ENCODE results near the gene ASIC2. TPM values are rescaled to one million over a fixed set of nuclear protein-coding genes. Genes with fewer than 3 reads are reported as not detected.

ASIC2 gene
- polyA plus RNA-seq, 10 donors, result 0.11 to 0.40 (median 0.21) TPM

DNA sequence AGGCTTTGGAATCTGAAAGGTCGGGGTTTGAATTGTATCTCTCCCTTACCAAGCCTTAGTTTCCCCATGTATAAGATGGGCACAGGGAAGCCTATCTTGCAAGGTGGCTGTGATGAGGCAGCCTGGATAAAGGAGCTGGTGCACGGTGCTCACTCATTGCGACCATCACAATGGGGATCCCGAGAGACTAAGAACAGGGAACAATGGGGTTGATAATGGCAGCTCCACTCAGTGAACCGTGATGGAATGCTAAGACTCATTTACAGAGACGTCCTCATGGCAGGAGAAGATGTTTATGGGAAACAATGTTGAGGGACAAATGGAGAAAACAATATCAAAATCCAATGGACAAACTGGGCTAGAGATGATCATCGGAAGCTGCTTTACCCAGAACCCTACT is 219.7 kb downstream of the ASIC2 start:
- DNase-seq, result no peak

DNA sequence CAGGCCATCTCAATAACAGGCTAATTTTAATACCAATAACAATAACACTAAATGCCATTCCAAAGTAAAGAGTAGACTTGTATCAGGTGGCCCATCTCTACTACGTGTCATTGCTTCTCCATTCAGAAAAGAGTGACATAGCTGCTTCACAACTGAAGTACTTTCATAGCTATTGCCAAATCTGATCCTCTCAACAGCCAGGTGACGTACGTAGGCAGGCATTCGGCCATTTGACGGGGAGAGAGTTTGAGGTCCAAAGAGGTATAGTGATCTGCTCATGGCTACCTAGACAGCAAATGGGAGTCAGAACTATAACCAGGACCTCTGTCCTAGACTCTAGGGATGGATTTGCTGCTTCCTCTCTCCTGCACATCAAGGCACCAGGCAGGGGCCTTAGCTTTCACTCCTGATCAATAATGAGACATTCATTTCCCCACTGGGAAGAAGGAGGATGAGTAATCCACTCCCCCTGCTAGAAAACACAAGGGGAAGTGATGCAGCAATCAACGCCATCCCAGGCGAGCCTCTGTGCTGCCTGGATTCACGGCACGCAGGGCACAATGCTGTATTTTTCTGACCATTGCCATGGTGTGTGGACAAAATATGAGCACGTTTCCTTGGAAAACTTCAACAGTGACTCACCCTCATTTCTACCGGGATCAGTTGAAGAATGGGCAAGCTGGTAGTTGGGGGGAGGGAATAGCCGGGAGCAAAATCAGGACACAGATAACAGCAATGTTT is 220.5 kb downstream of the ASIC2 start:
- no peak for DNase-seq

DNA sequence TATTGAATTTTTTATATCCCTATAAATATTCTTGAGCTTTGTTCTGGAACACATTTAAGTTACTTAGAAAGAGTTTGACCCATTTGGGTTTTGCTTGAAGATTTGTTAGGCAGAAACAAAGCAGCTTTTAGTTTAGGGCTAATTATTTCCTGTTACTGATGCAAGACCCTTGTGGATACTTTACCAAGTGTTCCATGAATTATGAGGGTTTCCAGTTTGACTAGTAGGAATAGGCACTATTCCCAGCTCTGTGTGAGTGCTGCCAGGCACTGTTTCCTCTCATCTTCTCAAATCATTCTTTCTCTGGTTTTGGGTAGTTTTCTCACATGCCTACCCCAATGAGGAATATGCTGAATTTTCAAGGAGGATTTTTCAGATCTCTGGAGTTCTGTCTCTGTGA is 221.4 kb downstream of the ASIC2 start:
- no peak for DNase-seq

DNA sequence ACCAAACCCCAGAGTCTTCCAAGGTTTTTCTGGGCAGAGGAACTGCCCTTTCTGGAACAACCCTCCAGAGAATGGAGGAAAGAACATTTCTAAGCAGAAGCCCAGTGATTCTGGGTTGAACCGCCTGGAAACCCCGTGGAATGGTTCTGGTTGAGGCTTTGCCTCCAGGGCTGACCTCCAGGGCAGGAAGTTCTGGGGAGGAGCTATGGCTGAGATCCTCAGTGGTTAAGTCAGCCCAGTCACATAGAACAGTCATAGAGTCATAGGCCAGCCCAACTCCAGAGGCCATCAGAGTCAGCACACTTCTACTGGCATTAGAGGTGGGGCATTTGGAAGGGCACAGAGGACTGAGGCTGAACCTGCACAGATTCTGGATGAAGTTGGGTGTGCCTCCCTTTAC is 235.5 kb downstream of the ASIC2 start:
- DNase-seq, result no peak

DNA sequence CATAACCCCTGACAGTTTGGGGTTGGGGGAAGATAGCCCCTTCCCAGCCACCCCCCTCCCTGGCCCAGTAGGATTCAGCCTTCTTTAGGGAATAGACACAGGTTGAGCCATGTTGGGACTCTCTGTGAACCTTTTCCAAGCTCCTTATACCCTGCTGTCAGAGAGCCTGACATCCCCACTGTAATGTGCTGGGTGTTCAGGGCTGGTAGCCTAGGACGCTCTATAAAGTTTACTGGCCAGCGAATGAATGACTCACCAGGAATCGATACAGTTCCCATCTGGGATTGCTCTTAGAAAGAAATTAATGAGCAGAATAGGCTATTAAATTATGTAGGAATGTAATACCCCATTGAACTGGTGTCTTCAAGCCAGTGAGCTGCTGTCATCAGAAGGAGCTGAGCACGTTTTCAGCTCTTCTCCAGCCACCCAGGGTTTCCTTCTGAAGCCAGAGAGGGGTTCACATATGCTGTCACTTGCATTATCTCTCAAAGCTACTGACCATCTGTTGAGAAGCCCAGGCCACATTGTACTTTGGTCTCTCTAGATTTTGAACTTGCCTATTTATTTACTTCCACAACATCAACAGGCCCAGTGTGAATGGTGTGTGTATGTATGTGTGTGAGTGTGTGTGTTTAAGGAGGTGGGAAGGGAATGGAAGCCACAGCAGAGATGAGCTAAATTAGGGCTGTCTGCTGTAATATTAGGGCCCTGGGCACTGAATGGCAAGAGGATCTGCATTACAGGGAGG is 236.5 kb downstream of the ASIC2 start:
- DNase-seq, result peak in 1 of 3 donors; percentile 17

DNA sequence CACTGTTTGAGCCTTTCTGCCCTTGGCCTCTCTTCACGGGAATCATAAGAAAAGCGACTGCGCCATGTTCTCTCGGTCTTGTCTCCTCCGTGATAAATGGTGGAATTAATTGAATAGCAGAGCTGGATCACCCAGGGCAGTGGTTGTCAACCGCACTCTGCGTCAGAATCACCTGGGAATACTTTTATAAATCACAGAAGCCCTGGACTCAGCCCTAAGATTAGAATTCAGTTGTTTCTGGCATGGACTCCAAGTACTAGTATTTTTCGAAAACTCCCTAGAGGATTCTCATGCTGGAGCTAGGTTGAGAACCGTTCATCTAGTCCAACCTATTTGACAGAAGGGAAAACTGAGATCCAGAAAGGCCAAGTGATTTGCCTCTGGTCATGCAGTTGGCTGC is 237.3 kb downstream of the ASIC2 start:
- DNase-seq, result no peak

DNA sequence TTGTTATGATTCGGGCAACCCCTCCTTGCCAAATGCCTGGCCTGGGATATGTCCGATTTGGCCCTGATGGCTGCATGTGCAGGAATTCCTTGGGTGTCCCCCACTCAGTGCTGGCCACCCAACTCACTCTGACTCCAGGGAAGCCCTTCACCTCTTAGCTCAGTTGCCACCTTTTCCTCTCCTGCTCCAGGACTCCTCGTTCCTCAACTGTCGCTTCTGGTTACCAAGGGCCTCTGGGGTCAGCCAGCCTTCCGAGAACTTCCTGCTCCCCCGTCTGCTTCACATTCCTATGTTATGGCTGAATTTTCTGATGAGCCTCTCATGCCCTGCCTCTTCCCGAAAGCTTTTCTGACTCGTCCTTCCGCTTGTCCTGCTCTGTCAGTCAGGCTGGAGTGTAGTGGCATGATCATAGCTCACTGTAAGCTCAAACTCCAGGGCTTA is 237.9 kb downstream of the ASIC2 start:
- DNase-seq, result no peak

DNA sequence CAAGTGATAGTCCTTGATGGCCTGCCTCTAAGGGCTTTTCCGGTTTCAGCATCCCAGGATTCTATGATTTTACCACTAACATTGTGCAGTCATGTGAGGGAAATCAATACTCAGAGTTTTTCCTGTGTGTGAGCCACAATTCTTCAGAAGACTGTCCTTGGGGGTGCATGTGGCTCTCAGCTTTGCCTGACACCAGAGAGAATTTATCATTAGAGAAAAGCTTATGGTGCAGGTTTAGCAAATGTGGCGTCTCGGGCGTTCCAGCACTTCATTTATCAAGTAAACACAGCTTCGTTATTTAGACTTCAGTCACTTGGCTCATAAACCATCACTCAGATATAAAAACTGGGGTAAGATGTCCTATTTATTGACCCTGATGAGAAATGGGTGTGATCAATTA is 238.7 kb downstream of the ASIC2 start:
- no peak for DNase-seq

DNA sequence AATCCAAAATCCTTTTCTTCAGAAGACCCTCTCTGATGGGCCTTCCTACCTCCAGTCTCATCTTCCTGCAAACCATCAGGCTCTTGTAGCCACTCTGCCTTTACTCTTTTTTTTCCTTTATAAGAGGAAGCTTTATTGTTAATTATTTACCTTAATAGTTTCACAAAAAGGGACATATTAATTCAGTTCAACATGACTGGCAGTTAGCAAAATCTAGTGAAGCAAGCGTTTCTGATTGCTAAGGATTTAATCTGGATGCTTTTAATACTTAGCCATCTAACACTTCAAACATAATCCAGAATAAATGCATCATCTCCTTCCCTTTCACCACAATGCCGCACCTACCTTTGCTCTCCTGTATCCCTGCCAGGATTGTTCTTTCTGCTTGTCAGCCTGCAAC is 239.4 kb downstream of the ASIC2 start:
- DNase-seq, result no peak

DNA sequence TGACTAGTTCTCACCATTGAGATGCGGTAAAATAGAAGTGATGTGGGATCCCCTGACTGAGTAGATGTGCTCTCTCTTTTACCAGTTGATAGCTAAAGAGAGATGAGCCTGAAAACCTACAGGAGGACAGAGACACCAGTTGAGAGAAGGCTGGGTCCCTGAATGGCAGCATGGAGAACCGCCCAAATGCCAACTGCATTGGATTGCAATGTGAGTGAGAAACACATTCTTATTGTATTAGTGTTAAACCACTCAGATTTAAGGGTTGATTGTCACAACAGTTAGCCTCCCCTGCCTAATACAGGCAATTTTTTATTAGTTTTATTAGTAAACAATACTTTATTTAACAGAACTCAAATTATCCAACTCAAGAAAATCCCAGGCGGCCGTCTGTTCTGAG is 240.2 kb downstream of the ASIC2 start:
- DNase-seq, result no peak

DNA sequence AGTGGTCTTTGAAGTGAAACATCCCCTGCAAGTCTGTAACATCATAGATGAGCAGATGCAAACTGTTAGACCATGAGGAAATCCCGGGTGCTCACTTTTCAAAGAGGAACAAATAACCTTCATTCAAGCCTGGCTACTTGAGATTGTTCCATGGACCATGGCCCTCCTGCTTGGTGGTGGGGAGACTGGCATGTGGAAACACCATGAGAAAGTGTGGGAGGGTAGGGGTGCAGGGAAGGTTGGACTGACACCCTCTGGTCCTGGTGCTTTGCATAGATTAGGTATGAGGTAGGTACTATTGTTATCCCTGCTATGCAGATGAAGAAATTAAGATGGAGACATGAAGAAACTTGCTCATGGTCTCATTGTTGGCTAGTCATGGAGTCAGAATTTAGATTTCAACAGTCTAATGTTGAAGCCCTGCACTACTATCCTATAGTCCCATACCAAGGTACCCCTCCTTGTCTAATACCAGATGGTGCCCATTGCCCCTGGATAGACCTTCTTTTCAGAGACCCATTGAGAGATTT is 242.4 kb downstream of the ASIC2 start:
- DNase-seq, result no peak

DNA sequence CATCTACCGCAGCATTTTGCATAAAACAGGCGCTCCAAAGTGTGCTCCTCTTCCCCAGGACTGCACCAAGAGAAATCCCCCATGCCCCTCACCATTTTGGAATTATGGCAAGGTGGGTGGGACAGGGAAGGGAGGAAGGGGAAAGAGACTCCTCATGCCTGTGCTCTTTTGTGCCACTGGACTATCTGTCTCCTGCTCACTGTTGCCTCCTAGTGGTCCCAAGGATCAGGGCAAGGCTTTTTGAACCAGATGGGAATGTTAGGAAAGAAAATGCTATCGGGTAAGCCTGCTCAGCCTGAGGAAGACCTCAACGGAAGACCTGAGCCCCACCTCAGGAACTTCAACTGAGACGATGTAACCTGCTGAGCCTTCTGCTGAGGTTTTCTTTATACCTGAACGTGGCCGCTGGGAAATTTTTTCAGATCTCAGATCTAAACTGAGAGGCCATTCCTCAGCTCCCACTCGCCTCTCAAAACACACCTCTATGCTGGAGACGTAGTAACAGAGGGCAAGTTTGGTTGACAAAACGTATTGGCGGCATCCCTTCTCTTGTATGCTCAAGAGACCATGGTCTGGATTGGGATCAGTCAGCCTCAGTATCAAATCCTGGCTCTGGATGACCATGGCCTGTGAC is 243.2 kb downstream of the ASIC2 start:
- peak in 2 of 3 donors; percentile 3 to 20 for DNase-seq

DNA sequence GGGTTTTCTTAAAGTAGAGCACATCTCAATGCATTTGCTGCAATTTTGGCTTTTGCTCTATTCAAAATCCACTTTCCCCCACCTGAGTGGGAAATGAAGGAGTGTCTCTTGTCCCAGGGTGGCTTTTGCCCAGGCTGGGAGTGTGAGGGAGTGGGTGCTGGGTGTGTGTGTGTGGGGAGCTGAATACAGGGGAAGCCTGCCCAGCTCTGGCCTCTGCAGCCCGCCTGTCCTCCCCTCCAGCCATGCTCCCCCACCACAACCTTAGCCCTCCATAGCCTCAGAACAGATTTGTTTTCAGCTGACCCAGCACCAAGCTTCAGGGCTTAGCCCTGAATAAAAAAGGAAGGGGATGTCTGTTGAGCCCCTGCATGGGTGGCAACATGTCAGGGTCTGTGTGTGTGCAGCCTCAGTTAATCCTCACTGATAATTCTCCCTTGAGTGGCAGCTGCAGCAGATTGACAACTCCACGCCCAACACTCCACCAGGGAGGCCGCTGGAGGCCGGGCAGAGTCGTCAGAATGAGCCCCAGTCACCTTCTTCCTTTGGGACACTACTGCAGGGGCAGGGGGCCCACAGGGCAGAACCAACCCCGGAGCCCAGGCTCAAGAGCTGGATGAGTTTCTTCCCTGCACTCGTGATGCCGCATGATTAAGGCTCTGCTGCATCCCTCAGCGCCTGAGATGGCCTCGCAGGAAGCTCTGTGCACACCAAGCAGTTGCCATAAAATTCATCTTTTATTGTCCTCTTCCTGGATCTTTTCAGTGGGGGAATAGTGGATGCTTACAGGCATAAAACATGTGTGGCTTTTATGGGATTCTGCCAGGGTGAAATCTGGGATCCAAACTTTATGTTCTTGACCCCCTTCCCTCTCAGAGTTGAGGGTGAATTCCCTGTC is 246.5 kb downstream of the ASIC2 start:
- DNase-seq, result no peak

DNA sequence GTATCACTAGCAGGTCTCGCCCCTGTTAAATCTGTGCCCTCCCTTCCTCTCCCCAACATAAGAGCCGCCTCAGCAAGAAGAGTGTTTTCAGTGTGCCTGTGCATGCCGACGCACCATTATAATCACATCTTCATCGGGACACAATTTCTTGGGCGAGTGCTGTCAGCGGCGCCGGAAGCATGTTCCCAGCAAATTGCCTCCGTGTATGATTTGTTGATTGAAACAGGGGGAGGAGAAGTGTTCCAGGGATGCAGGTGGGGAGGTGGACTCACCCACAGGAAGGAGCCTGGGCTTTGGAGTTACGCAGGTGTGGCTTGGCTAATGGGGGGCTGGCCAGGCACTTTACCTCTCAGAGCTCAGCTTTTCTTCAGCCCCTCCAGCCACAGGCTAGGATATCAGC is 247.9 kb downstream of the ASIC2 start:
- DNase-seq, result no peak

DNA sequence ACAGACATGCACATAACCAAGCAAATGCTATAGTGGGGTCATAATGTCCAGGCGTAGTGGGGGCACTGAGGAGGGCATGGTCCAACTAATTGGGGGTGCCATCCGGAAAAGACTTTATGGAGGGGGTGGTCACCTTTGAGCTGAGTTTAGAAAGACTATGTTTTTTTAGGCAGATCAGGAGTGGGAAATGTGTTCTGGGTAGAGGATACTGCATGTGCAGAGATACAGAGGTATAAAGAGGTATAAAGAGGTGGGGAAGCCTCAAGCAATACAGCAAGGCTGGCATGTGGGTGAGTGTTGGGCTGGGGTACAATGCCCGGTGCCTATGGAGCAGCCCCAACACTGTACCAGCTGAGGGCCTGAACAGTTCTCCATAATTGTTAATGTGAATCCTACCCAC is 248.3 kb downstream of the ASIC2 start:
- DNase-seq, result no peak

DNA sequence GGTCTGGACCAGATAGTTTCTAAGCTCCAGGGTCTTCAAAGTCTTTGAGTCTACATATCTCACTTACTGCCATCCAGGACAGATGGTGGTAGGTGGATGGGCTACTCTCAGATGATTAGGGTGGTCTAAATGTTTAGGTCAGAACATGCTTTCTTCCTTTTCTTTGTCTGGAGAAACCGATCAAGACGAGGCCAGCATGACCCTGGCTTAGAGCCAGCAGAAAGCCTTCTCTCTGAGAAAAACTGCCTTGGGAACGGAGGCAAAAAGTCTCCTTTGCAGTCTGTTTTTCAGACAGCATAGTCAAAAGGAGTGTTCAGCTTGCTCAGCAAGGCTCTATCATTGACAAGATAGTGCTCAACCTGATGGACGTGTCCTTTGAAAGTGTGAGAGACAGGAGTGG is 252.6 kb downstream of the ASIC2 start:
- no peak for DNase-seq

DNA sequence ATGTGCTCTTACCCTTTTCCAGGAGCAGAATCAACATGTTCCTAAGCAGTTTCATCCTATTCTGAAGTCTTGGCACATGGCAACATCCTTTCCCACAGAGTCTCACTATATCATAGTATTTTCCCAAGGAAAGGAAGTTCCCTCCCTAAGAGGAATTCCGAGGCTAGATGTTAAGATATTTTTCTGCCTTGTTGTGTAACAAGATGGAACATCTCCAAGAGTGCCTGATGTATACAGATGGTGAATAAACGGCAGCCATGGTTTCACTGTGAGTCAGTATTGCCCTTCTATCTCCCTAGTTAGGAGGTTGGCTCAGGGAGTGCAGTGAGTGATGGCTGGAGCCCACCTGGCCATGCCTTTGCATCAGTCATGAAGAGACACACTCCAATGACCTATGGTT is 253.2 kb downstream of the ASIC2 start:
- DNase-seq, result peak in 1 of 3 donors; percentile 44

DNA sequence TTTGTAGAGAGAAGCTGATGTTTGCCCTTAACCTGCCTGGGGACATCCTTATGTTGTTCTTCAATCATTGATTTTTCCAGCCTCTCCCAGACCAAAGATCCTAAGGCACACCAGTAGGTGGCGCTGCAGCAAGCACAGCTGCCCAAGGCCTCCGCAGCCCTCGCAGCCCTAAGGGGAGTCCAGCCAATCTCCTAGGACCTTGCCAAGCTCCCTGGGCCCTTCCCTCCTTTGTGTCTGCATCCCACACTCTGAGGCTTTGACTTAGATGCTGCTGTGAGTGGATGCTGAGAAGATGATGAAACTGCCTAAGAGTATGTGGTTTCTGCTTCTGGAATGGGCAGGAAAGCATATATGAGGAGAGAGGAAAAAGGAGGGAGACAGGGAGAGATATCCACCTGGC is 254.4 kb downstream of the ASIC2 start:
- DNase-seq, result peak in 2 of 3 donors; percentile 27 to 45

DNA sequence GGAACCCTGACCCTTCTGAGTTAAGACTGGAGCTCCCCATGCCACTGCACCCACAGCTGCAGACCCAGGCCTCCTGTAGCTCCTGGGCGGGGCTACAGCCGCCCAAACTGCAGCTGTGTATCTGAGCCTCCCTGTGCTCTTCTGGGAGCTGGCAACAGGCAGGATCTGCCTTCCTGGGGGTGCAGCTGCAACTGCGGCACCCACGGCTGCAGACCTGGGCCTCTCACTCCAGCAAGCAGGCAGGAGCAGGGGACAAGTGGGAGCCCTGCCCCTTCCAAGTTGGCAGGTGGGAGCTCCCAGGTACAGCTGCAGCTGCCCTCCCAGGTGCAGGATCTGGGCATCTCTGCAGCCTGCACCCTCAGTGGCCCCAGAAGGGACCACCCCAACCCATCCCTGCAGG is 259.9 kb downstream of the ASIC2 start:
- DNase-seq, result no peak

DNA sequence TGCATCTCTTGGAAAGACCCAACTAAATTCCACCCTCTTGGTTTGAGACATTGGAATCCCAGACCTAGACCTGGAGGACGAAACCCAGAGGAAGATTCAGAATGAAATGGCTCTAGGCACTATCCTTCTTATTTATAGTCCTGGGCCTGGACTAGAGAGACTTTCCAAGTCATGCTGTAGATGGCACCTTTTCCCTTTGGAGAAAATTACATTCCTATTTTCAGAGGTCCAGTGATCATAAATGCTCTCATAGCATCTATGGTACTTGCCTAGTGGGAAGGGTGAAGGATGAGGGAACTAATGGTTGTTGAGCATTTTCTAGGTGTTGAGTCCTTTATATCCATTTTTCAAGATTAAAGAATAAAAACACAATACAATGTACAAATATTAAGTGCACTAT is 264.3 kb downstream of the ASIC2 start:
- no peak for DNase-seq

DNA sequence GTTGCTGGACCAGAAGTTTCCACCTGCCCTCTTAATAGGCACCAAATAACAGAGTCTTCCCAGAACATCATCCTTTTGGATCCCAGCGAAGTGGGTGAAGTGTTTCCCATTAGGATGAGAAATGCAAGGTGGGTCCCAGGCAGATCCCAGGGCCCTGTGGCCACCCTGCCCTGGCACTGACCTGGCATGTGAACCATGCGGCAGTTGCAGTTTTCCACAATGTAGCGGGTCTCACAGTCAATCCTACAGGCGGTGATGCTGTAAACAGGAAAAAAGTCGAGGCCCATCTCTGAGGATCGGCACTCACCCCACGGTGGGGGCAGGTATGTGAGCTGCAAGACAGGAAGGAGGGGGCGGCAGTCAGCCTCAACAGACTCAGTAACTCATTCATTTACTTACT is 265.0 kb downstream of the ASIC2 start:
- DNase-seq, result no peak

All from muscle of back (tissue), 11 donors.